HG02798 (cell line): ENCODE data around the gene KCNN4.
A peak's percentile ranks its signal among the peaks of the same experiment; 100 is the strongest.

ENCODE experiments used
- ATAC-seq: cut with Tn5 transposase; IDR thresholded peaks from one replicate; pipeline ENCODE4 v1.9.1; 2021; ENCODE audit warnings: mild to moderate bottlenecking; ENCODE audit not compliant: unreplicated experiment, poor library complexity

Gene KCNN4

GRCh38 chr19:43799502-43800142 lies 18.8 kb upstream of the KCNN4 start:
- ATAC-seq, result no peak

- no peak for ATAC-seq
Observed at GRCh38 chr19:43798546-43799409, 18.0 kb upstream of the KCNN4 start.

DNA sequence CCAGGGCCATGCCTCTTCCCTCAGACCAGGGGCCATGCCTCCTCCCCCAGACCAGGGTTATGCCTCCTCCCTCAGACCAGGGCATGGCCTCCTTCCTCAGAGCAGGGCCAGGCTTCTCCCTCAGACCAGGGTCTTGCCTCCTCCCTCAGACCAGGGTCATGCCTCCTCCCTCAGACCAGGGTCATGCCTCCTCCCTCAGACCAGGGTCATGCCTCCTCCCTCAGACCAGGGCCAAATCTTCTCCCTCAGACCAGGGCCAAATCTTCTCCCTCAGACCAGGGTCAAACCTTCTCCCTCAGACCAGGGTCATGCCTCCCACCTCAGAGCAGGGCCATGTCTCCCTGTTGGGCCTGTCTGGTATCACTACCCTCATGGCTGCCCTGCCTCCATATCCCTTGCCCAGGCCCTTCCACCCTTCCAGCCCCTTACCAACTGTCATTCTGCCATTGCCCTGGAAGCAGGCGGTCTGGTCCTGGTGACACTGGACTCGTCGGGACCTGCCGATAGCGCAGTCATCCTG lies 17.3 kb upstream of the KCNN4 start:
- no peak for ATAC-seq

GRCh38 chr19:43797556-43797955 lies 16.8 kb upstream of the KCNN4 start:
- no peak for ATAC-seq

DNA sequence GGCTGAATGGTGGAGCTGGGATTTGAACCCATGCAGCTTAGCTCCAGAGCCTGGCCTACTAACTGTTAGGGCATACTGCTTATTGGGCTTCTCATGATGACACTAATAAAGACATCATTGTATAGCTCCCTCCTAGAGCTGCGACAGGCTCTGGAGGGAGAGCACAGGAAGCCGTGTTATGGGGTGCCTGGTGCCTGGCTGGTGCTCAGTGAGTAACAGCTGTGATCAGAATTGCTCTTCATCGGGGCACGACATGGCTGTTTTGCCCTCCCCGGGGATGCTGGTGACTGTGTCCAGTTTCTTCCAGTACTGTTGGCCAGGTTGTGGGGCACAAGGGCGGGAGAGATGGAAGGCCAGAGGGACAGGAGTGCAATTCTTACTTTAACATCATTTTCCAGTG lies 16.3 kb upstream of the KCNN4 start:
- no peak for ATAC-seq

DNA sequence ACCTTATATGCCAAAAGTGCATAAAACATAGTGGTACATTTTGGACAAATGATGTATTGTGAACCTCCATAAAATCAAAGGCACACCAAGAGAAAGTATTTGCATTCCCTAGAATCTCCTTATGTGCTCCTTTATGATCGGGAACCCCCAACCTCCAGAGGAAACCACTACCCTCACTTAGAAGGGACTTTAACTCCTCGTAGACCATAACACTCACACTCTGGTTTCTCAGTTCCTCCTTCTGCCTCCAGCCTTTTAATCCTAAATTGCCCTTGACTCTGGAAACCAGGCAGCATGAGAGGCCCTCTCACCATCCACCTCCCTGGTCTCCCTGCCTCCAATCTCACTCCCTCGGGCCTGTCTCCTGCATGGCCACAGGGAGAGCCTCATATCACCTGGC lies 9.8 kb upstream of the KCNN4 start:
- ATAC-seq, result no peak

DNA sequence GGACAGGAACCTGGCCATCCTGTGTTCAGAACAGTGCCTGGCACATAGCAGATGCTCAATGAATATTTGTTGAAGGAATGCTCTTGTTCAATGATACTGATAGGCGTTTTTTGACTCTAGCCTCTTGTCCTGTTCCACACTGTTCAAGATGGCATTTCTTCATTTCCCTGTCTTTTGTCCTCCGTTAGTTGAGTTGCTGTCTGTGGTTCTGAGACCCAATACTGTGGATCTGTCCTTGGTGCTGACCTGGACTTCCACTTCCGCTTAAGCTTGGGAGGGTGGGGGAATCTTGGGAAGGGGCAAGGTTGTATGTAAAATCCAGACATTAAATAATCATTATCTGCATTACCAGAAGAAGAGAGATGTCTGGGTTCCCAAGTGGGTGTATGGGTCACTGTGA lies 8.3 kb upstream of the KCNN4 start:
- ATAC-seq, result no peak

DNA sequence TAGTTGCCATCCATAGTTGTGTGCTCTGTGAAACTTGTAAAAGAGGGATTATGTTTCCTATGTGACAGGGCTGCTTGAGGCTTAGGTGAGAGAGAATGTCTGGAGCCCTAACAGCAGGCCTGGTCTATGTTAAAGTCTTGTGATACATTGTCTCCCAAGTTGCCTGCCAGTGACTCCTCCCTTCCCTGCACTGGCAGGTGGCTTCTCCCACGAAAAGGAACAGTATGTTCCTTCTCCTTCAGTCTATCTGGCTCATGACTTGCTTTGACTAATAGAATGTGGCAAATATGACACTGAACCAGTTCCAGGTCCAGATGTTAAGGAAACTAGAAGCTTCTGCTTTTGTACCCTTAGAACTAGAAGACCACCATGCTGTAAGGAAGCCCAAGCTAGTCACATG lies 5.9 kb upstream of the KCNN4 start:
- ATAC-seq, result no peak

GRCh38 chr19:43784981-43785808 lies 4.4 kb upstream of the KCNN4 start:
- peak; percentile 36 for ATAC-seq

DNA sequence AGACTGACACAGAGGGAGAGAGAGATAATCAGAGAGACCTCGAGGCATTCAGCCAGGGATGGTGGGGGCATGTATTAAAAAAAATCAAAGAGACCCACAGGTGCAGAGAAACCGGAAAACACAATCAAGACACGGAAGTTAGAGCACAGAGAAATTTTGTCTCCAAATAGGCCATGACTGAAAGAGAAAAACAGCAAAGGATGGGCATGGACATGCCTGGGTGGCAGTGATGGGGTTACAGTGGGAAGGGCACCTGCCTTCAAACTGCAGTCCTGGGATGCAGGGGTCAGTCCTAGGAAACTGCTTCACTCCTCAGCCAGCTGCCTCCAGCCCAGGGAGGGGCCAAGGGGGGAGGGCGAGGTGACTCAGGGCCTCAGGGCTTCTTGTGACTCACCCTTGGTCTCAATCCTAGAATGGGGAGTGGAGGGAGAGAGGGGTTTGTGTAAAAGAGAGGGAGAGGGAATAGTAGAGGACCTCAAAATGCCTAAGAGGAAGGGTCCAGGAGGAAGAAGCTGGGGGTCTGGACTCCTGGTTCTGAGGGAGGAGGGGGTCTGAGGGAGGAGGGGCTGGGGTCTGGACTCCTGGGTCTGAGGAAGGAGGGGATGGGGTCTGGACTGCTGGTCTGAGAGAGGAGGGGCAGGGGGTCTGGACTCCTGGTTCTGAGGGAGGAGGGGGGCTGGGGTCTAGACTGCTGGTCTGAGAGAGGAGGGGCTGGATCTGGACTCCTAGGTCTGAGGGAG lies 3.6 kb upstream of the KCNN4 start:
- ATAC-seq, result no peak

- no peak for ATAC-seq
Observed at GRCh38 chr19:43783636-43784035, 2.9 kb upstream of the KCNN4 start.

DNA sequence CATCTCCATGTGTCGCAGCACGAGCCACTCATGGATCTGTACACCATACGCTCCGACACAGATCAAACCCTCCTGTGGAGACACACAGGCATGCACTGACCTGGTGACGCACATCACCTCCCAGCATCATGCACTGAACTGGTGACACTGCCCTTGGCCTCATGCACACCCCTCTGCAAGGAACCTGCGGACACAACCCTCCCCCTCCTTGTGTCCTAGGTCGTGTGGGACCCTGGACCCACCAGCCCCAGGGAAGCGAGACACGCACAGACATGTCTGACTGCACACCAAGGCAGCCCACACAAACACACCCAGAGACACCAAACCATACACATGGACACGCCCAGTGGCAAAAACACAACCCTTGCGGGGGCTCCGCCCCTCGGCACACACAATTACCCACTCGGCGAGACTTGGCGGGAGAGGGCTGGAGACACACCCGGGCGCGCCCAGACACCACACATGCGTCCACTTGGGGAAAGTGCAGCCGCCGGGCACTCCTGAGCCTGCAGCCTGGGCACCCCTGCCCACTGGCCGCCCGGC lies 2.0 kb upstream of the KCNN4 start:
- peak; percentile 30 for ATAC-seq

- ATAC-seq, result no peak
Observed at GRCh38 chr19:43782311-43782660, 1.5 kb upstream of the KCNN4 start.

GRCh38 chr19:43781630-43782310 lies 997 bp upstream of the KCNN4 start:
- no peak for ATAC-seq

- ATAC-seq, result no peak
Observed at GRCh38 chr19:43779820-43780219, 953 bp downstream of the KCNN4 start.

- no peak for ATAC-seq
Observed at GRCh38 chr19:43779147-43779819, 1.5 kb downstream of the KCNN4 start.

GRCh38 chr19:43778651-43779050 lies 2.1 kb downstream of the KCNN4 start:
- ATAC-seq, result no peak

GRCh38 chr19:43777163-43777695 lies 3.5 kb downstream of the KCNN4 start:
- ATAC-seq, result no peak

GRCh38 chr19:43776286-43776685 lies 4.5 kb downstream of the KCNN4 start:
- ATAC-seq, result no peak
